22Rv1 (cell line): ENCODE measurements around the gene AGFG1.

Source experiments
- ZFX ChIP-seq: fragments of 450-650 bp; IDR thresholded peaks from 2 replicates; pipeline ENCODE4 v1.6.1; 2017; ENCODE audit warnings: antibody characterized with exemption, borderline replicate concordance
- TF ChIP-seq, protein P1 (sequence below): fragments of 450-650 bp; IDR thresholded peaks from 2 replicates; pipeline ENCODE4 v1.5.1; 2017; ENCODE audit warnings: mild to moderate bottlenecking

DNA sequence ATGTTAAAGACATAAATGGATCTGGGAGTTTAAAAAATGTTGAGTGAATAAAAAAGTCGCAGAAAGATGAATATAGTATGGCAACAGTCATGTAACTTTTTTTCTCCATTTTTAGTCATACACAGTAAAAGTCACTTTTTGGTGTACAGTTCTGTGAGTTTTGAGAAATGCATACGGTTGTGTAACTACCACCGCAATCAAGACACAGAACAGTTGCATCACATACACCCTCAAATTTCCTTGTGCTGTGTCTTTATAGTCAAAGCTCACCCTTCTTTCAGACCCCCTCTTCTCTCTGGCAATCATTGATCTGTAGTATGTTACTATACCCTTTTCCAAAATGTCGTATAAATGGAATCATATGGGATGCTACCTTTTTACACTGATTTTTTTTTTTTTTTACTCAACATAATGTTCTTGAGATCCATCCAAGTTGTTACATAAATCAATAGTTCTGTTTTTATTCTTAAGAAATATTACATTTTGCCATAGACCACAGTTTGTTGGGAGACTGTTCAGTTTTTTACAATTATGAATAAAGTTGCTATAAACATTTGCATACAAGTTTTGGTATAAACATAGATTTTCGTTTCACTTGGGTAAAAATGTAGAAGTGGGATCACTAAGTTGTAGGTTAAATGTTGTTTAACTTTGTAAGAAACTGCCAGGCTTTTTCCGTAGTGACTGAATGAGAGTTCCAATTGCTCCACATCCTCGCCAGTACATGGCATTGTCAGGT, 35.4 kb upstream of the AGFG1 start:
- TF ChIP-seq, protein P1, sequence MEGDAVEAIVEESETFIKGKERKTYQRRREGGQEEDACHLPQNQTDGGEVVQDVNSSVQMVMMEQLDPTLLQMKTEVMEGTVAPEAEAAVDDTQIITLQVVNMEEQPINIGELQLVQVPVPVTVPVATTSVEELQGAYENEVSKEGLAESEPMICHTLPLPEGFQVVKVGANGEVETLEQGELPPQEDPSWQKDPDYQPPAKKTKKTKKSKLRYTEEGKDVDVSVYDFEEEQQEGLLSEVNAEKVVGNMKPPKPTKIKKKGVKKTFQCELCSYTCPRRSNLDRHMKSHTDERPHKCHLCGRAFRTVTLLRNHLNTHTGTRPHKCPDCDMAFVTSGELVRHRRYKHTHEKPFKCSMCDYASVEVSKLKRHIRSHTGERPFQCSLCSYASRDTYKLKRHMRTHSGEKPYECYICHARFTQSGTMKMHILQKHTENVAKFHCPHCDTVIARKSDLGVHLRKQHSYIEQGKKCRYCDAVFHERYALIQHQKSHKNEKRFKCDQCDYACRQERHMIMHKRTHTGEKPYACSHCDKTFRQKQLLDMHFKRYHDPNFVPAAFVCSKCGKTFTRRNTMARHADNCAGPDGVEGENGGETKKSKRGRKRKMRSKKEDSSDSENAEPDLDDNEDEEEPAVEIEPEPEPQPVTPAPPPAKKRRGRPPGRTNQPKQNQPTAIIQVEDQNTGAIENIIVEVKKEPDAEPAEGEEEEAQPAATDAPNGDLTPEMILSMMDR, result no peak
- no peak for TF ChIP-seq ZFX
